DND-41 (cell line): ENCODE measurements around the gene SH3RF3.

ENCODE experiments used
- ATAC-seq: fragments of 200-7000 bp; cut with Tn5 transposase; 3 replicates; pipeline ENCODE4 v1.9.1; 2021; ENCODE audit warnings: low read depth; ENCODE audit not compliant: insufficient read depth
- DNase-seq: peaks from one replicate; pipeline ENCODE4 v3.0.0-alpha.2; 2020
- H2AFZ ChIP-seq: 2 replicates; pipeline ENCODE4 v1.6.0; 2012; ENCODE audit warnings: low read depth, low read length
- H3K27ac ChIP-seq: 2 replicates; pipeline ENCODE4 v1.5.1; 2012; ENCODE audit warnings: low read length, inconsistent platforms
- H3K27me3 ChIP-seq: fragments of 200-600 bp; sonication (generic); 2 replicates; pipeline ENCODE4 v1.6.0; 2012; ENCODE audit warnings: low read length, mild to moderate bottlenecking, inconsistent platforms; ENCODE audit not compliant: insufficient read depth, poor library complexity
- H3K36me3 ChIP-seq: 2 replicates; pipeline ENCODE4 v1.5.1; 2012; ENCODE audit warnings: low read length, inconsistent platforms; ENCODE audit not compliant: insufficient read depth
- H3K4me1 ChIP-seq: 2 replicates; pipeline ENCODE4 v1.5.1; 2012; ENCODE audit warnings: mild to moderate bottlenecking, low read length; ENCODE audit not compliant: insufficient read depth
- H3K4me2 ChIP-seq: 2 replicates; pipeline ENCODE4 v1.6.0; 2012; ENCODE audit warnings: mild to moderate bottlenecking, moderate library complexity, low read length, inconsistent platforms; ENCODE audit not compliant: insufficient read depth
- H3K4me3 ChIP-seq, 2 experiments: fragments of 200-600 bp in 1 of 2; shearing (Covaris generic) in 1 of 2; 2 replicates each; pipeline ENCODE4 v1.5.1; 2012 to 2016; ENCODE audit warnings: inconsistent platforms in 2 of 2, low read length in 2 of 2, mild to moderate bottlenecking in 2 of 2, low read depth in 1 of 2, moderate library complexity in 1 of 2
- H3K79me2 ChIP-seq: 2 replicates; pipeline ENCODE4 v1.6.0; 2012; ENCODE audit warnings: low read length, inconsistent platforms; ENCODE audit not compliant: insufficient read depth
- H3K9ac ChIP-seq: 2 replicates; pipeline ENCODE4 v1.6.0; 2012; ENCODE audit warnings: low read depth, mild to moderate bottlenecking, inconsistent platforms, low read length, moderate library complexity
- H3K9me3 ChIP-seq: 2 replicates; pipeline ENCODE4 v1.5.1; 2012; ENCODE audit warnings: low read length, moderate library complexity, mild to moderate bottlenecking, inconsistent platforms; ENCODE audit not compliant: insufficient read depth, severe bottlenecking
- H4K20me1 ChIP-seq: 2 replicates; pipeline ENCODE4 v1.6.0; 2012; ENCODE audit warnings: low read length; ENCODE audit not compliant: insufficient read depth
- EZH2 ChIP-seq: IDR thresholded peaks from 3 replicates; pipeline ENCODE4 v1.6.1; 2012; ENCODE audit warnings: borderline replicate concordance, low read depth, mild to moderate bottlenecking, moderate library complexity, low read length, inconsistent platforms; ENCODE audit not compliant: severe bottlenecking
- TF ChIP-seq, protein P1 (sequence below): IDR thresholded peaks from 2 replicates; pipeline ENCODE4 v1.5.1; 2012; ENCODE audit warnings: borderline replicate concordance, low read length, moderate library complexity, mild to moderate bottlenecking; ENCODE audit not compliant: poor library complexity, severe bottlenecking; ENCODE audit errors: extremely low read depth

SH3RF3 gene

DNA sequence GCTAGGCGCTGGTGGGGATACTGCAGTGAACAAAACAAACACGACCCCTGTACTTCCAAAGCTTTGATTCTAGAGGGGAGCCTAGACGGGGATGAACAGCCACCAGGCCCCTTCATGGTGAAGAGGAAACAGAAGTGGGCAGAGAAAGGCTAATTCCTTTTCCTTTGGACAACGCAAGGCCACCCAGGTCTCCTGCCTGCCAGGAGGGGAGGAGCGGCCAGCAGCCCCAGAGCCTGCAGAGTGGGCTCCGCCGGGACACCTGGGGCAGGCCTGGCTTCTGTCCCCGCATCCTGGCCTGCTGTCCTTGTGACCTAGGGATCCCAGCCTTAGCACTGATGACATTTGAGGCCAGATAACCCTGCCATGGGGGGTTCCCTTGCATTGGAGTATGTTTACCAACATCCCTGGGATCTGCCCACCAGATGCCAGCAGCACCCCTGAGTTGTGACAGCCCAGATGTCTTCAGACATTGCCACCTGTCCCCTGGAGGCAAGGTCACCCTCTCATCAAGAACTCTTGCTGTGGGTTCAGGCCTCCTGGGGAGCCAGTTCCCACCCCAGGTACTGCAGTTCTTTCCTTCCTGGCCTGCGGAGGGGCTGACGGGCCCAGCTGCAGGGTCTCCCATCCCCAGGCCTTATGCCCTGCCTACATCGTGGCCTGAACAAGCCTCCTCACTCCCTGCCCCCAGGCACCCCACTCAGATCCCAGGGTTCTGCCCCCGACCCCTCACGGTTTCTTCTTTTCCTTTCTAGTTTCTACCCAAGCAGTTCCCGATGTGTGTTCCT lies 359.1 kb downstream of the SH3RF3 start:
- no peak overlapping the region for H3K27ac ChIP-seq
- TF ChIP-seq, protein P1, sequence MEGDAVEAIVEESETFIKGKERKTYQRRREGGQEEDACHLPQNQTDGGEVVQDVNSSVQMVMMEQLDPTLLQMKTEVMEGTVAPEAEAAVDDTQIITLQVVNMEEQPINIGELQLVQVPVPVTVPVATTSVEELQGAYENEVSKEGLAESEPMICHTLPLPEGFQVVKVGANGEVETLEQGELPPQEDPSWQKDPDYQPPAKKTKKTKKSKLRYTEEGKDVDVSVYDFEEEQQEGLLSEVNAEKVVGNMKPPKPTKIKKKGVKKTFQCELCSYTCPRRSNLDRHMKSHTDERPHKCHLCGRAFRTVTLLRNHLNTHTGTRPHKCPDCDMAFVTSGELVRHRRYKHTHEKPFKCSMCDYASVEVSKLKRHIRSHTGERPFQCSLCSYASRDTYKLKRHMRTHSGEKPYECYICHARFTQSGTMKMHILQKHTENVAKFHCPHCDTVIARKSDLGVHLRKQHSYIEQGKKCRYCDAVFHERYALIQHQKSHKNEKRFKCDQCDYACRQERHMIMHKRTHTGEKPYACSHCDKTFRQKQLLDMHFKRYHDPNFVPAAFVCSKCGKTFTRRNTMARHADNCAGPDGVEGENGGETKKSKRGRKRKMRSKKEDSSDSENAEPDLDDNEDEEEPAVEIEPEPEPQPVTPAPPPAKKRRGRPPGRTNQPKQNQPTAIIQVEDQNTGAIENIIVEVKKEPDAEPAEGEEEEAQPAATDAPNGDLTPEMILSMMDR = no peak
- TF ChIP-seq EZH2 = no peak
- H3K4me2 ChIP-seq = no peak overlapping the region
- H3K79me2 ChIP-seq = no peaks in the 10 kb centered on the region
- no peaks in the 10 kb centered on the region for H4K20me1 ChIP-seq
- DNase-seq (no peak), ATAC-seq (no peak)
- H3K27me3 ChIP-seq = peaks cover 2% of the 10 kb centered on the region
- no peak overlapping the region for H3K9ac ChIP-seq
- H3K36me3 ChIP-seq = no peaks in the 10 kb centered on the region
- H2AFZ ChIP-seq = no peak overlapping the region
- no peak overlapping the region for H3K4me3 ChIP-seq
- H3K4me1 ChIP-seq = no peaks in the 10 kb centered on the region
- H3K9me3 ChIP-seq = no peaks in the 10 kb centered on the region

DNA sequence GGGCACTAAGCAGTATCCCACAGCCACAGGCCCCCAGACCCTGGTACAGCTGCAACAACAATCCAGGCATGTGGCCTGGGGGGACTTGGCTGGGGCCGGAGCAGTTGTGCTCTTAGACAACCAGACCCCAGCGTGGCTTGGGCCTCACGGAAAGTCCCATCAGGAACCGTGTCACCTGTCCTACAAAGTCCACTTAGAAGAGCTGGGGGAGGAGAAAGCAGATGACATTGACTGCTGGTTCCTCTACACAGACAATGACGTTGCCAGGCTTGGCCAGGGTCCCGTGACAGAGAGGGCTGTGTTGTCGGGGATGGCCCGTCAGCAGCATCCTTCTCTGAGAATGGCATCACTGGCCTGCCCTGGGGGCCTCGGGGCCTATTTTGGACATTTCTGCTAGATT lies 360.3 kb downstream of the SH3RF3 start:
- Histone ChIP-seq H4K20me1 (no peaks in the 10 kb centered on the region), H3K27me3 (no peaks in the 10 kb centered on the region), H3K9me3 (no peaks in the 10 kb centered on the region), H3K79me2 (no peaks in the 10 kb centered on the region), H3K4me1 (no peaks in the 10 kb centered on the region), H3K4me3 (no peak overlapping the region), H3K27ac (no peak overlapping the region), H3K36me3 (no peaks in the 10 kb centered on the region), H3K4me2 (no peak overlapping the region), H3K9ac (no peak overlapping the region), H2AFZ (no peak overlapping the region)
- TF ChIP-seq, protein P1 = no peak
- TF ChIP-seq EZH2 = no peak
- ATAC-seq (no peak), DNase-seq (no peak)

DNA sequence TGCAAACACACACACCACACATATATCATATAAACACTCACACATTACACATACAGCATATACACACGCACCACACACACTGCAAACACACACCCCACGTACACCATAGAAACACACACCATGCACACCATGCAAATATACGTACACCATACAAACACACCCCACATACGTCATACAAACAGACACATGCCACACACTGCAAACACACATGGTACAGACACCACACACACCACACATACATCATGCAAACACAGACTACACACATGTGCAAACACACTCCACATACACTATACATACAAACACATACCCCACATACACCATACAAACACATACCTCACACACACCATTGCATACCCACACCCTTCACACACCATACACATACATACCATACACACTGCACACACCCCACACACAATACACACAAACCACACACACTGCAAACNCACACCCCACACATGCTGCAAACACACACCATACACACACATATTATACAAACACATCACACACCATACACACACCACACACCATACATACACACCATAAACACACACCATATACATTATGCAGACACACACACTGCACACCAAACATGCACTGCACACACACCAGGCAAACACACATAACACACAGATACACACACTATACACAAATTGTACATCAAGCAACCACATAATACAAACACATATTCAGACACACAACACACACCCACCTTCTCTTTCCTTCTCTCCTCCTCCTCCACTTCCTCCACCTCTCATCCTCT lies 364.4 kb downstream of the SH3RF3 start:
- Histone ChIP-seq H3K9ac (no peak overlapping the region), H3K79me2 (no peaks in the 10 kb centered on the region), H3K36me3 (no peaks in the 10 kb centered on the region), H3K27ac (no peak overlapping the region), H3K9me3 (no peaks in the 10 kb centered on the region), H2AFZ (no peak overlapping the region), H3K4me1 (no peaks in the 10 kb centered on the region), H3K4me2 (no peak overlapping the region), H4K20me1 (no peaks in the 10 kb centered on the region; the same call in 1 of the 2 replicates), H3K27me3 (no peaks in the 10 kb centered on the region), H3K4me3 (no peak overlapping the region)
- no peak for ATAC-seq
- no peak for DNase-seq
- TF ChIP-seq, protein P1 = no peak
- TF ChIP-seq EZH2 = no peak
